GM19395 (cell line): ENCODE measurements around the gene GSTM3.

Experiments
- ATAC-seq: cut with Tn5 transposase; IDR thresholded peaks from one replicate; pipeline ENCODE4 v1.9.1; 2021; ENCODE audit warnings: mild to moderate bottlenecking, moderate library complexity; ENCODE audit not compliant: unreplicated experiment

GSTM3 gene

DNA sequence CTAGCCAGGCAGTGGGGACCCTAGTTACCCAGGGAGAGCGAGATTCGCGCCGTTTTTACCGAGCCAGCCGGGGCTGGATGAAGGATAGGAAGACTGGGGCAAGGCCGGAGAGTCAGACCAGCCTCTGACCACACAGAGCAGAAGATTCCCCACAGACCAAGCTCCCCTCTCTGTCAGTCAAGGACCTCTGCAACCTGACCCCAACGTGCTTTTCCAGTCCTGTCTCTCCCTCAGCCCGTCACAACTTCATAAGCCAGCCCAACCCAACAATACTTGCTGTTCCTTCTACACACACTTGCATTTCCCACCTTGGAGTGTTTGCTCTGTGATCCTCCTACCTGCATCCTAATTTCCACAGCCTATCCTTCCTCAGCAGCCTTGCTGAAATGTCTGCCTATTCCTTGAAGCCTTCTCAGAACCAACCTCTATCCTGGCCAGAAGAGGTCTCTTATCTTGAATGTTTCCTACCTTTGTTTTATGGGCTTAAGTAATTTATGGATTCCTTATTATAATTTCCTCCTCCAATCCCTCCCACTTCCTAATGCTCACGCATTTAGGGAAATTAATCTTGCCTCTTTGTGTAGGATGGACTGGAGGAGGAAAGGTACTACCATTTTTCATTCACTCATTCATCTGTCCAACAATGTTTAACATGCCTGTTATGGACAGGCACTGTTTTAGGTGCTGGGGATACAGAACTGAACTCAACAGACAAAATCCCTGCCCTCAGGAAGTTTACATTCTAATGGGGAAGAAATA, at the start of gene GSTM3:
Gene GSTM3 (minus strand): TSS at position 424 of the 759 bp plus-strand sequence. CDS start 751 bp downstream, outside the sequence.
- peak; percentile 23 for ATAC-seq

DNA sequence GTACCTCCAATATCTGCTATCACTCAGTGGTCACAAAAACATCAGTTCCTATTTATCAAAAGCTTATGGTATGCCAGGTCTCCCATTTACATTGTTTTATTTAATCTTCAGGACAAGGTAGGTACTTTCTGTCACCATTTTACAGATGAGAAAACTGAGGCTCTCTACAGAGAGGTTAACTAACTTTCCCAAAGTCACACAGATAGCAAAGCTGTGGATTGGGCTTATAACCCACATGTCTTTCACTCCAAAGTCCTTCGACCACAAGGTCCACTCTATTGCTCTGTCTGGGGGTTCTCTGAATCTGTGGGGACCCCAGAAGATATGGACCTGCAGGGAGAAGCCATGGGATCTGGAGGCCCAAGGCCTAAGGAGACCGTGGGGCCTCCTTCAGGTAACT, 49.5 kb upstream of the GSTM3 start:
- no peak for ATAC-seq

DNA sequence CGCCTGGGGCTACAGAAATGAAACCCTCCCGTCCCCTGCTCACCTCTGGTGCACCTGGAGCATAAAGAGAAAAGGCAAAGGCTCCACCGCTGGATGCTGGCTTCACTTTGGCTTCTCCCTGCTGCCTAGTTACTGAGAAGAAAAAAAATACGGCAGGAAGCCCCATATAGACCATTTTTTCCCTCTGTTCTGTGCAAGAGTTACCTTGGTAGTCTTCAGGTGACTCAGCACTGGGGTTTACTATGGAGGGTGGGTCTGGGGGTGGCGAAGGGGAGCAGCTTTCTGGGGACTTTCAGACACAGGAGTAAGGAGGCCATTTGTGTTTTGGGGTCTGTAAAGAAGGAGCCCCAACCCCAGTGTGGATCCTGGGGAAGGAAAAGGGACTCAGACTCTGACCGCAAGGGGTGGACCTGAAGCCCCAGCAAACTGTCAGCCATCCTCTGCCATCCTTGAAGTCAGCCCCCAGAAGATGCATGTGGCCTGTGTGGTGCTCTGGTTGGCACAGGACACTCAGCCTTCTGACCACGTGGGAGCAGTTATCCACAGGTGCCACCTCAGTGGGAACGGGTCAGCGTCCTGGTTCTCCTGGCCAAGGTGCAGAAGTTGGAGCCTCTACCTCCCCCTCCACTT, 48.8 kb upstream of the GSTM3 start:
- no peak for ATAC-seq

DNA sequence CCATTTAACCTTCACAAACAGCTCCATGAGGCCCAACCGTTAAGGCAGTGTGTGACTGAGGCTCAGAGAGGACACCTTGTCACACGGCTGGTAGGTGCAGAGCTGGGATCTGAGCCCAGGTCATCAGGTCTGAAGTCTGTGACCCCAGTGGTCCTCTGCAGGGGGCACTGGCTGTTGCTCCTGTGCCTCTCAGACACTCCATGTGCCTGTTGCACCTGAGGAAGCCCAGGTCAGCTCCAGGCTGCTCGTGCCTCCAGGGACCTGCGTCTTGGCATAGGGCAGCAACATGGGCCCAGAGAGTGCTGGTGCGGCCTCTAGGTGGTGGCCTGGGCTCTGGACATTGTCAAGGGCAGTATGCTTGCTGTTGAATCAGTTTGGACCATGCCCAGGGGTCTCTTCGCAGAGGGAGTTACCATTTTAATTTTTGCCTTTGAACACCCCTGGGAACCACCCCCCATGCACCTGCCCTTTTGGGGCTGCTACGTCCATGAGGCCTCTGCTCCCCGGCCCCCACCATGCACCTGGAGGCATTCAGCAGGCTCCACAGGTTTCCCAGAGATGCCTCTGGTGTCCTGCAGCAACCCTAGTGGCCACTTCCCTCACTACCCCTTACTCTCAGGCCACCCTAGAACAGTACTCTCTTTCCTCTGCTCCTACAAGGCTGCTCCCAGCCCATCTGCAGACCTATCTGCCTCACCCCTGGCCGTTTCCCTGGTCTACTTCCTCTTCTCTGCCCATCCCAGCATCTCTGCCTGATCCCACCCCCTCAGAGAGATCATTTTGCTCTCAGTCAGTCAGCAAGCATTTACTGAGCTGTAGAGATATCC, 48.1 kb upstream of the GSTM3 start:
- ATAC-seq, result no peak

DNA sequence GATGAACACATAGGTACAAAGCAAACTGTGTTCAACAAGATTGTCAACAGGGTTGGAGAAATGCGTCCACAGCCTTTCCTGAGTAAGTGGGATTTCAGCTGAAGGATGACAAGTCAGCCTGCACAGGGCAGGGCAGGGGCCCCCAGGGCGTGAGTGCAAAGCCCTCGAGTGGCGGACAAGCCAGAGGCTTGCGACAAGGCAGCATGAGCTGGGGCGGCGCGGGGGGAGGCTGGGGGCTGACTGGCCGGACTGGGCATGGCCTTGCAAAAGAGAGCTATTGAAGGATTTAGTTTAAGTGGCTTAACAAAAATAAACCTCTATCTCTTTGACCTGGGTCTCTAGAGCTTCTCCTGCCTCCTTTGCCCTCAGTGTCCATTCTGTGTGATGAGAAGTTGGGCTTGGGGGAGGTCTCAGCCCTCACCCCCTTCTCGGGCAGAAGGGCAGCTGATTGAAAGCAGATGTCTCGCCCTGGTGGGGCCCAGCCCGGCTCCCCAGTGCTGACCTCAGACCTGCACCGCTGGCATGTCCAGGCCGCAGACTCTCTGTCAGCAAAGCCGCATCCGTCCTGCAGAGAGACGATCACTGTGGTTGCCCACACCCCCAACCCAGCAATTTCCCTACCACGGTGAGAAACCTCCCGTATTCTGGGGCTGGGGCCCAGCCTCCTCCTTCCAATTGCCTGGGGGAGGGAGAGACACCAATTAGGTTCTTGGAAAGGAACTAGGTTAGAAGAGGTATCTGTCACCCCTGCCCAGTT, 47.2 kb upstream of the GSTM3 start:
- ATAC-seq, result no peak

DNA sequence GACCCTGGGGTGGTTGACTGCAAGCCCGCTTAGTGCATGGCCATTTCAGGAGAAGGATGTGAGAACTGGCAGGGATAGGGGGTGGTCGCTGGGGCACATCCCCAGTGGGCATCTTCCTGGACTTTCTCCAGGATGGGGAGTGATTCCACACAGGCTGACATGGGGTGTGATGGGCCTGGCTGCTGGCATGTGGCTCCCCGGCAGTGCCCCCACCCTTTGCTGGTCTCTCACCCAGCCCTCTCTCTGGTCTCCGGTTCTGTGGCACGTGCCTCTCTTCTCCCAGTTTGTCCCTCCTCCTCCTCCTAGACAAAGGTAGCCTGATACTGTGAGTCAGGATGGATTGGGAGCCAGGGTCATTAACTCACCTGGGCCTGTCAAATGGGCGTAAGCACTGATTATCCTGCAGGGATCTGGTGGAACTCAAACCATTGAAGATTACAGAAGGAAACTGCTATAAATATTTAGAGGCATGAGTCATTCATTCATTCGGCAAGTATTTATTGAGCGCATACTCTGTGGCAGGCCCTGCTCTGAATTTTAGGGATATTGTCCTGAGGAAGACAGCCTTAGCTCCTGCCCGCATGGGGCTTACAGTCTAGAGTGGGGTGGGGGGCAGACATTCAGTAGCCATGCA, 46.5 kb upstream of the GSTM3 start:
- ATAC-seq, result no peak

DNA sequence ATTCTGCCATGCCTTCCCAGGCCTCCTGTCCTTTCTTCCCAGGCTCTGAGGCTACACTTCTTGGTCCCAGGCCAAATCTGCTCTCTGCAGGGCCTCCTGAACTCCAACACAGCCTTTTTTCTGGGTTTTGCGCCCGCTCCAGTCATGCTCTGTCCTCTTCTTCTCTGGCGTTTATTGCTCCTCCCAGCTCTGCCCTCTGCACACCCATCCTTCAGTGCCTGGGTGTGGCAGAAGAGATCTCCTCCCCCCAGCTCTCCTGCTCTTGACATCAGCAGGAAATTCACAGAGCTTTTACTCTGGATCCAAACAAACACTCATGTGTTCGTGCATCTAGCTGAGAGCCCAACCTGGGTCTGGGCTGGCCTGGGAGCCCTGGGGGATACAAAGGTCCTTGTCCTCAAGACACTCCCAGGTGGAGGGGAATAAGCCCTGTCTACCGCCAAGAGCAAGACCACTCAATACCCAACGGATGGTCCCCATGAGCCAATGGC, 45.7 kb upstream of the GSTM3 start:
- ATAC-seq, result no peak

DNA sequence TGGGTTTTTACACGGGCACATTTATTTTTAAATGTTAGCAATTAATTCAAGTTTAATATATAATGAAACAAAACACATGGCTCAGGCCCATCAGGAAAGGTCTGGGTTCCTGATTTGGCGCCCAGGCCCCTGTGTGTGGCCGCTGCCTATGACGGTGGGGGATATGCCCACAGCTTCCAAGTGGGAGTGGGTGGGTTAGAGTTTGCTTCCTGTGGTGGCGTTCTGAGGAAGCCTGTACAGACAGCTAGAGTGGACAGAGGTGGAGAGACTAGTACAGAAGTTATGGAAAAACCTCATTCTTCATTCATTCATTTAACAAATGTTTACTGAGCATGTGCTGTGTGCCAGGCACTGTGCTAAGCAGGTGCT, 45.3 kb upstream of the GSTM3 start:
- no peak for ATAC-seq

DNA sequence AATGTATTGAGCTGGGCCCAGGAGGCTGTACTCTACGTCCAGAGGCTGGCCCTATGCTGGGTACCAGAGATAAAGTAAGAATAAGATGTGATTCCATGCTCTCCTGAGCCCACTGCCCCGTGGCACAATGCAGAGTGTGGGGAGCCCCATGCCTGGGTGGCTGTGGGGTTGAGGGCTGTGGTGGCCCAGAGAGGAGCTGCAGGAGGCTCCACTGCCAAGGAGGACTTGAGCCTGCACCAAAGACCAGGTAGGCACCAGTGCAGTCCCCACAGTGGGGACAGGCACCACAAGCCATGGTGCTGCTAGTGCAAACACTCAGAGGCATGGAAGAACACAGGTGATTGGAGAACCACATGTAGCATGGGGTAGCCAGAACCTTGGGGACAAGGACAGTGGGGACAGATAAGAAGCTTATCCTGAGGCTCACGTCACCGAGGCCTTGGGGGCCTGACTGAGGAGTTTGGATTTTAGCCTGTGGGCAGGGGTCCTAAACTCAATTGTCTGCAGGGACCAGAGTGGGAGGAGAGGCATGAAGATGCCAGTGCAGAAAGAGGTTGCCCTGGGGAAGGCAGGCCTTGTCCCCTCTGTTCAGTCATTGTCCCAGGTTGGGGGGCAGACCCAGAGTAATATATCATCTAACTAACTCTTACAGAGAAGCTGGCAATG, 44.7 kb upstream of the GSTM3 start:
- ATAC-seq, result no peak

DNA sequence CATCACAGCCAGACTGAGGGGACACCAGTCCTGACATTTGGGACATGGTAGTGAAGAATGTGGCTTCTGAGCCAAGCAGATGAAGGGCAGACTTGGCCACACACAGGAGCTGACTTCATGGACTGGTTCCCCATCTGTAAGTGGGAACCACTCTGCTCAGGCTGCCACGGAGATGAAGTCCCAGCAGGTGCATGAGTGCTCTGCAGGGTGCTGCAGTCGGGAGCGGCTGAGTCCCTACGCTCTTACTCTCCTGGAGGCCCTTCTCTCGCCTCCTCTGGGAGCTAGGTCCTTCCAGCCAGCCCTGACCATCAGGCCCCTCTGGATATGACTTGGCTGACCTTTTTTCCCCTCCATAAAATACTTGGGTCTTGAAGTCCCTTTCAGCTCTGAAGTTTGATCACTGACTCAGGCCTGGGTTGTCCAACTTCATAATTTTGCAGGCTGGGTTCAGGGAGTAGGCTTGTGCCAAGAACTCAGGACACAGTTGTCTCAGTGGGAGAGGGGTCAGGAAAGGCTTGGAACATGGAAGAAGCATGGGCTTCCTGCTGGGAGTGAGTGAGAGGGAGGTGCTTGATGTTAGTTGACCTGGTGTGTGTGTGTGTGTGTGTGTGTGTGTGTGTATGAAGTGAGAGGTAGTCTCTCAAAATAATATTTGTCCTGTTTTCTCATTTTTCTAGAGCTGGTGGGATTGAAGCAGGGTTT, 43.9 kb upstream of the GSTM3 start:
- no peak for ATAC-seq

DNA sequence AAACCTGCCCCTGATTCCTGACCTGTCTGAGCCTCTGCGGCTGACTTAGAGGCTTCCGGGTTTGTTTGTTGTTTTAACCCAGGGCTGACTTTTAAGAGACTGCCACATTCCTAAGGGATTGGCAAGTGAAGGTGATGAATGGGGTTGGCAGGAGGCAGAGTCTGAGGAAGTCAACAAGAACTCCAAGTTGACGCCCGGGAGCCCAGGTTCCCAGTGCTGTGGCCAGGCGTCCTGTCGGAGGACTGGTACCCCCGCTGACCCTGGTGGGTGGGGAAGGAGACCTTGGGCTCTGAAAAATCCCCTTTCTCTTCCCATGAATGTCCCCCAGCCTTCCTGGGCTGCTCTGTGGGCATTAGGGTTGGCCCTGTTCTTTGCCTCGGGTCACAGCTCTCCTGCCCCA, 42.6 kb upstream of the GSTM3 start:
- no peak for ATAC-seq

DNA sequence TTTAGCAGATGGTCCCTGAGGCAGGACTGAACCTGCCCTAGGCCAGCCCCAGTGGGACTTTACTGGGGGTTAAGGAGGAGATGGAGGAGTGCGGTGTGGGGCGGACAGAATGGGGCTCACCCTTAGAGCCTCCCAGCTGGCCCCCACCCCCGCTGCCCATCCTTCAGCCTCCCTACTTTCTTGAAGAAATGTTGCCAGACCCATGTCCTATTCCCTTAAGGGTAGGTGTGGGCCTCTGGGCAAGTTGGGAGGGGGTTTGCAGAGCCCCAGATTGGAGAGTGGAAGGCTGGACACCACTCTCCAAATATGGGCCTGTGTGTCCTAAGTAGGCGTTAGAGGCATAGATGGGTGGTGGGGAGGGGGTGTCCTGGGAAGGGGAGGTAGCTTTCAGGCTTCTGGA, 42.1 kb upstream of the GSTM3 start:
- ATAC-seq, result no peak

DNA sequence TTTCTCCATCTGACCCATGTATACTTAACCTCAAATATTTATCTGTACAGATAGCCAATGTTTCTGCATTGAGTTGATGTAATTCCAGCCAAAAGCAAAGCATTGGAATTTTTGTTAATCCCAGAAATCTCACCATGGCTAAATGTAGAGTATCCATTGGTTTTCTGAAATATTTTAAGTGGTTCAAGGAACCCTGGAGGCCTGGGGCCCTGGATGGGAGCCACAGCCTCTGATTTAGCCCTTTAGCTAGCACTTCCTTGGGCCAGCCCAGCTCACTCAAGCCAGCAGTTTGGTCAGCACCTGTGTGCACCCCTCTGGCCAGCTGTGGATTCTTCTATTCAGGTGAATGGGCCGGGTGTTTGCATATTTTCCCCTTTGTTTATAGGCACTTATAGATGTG, 41.7 kb upstream of the GSTM3 start:
- no peak for ATAC-seq

DNA sequence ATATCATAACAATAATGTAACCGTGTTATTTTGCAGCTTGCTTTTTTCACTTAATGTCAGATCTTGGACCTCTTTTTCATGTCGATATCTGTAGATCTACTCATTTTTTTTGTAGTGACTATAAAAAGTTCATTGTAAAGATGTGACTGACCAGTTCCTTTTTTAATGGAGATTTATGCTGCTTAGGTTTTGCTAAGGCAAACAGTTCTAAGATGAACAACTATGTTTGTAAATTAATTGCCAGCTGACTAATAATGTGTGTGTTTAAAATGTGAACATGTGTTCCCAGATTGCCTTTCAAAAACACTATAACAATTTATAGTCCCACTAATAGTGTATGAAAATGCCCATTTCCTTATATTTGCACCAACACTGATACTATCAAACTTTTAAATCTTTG, 41.0 kb upstream of the GSTM3 start:
- no peak for ATAC-seq

DNA sequence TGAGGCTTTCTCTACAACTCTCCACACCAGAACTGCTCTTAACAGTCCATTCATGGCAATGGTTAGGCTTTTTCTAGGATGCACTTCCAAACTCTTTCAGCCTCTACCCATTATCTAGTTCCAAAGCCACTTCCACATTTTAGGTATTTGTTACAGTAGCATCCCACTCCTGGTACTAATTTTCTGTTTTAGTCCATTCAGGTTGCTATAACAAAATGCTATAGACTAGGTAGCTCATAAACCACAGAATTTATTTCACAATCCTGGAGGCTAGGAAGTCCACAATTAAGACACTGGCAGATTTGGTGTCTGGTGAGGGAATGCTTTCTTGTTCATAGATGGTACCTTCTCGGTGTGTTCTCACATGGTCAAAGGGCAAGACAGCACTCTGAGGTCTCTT, 40.1 kb upstream of the GSTM3 start:
- ATAC-seq, result no peak

DNA sequence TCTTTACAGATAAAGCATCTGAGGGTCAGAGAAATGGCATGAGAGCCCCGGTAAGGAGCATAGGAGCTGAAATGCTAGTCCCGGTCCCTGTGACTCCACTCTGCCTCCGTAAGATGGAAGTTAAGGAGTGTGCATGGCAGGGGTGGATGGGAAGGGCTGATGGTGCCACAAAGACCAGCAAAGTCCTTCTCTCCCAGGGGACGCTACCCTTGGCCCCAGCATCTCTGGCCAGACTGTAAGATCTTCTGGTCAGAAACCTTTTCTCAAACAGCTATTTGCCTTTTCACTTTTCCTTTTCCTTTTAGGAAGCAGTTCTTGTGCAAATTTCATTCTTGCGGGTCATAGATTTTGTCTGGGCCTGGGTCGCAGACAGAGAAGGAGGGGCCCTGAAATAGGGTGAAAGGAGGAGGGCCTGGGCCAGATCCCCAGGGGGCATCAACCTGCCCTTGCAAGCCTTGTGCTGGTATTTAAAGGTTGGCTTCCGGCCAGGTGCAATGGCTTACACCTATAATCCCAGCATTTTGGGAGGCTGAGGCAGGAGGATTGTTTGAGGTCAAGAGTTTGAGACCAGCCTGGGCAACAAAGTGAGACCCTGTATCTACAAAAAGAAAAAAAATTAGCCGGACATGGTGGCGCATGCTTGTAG, 37.3 kb upstream of the GSTM3 start:
- no peak for ATAC-seq

DNA sequence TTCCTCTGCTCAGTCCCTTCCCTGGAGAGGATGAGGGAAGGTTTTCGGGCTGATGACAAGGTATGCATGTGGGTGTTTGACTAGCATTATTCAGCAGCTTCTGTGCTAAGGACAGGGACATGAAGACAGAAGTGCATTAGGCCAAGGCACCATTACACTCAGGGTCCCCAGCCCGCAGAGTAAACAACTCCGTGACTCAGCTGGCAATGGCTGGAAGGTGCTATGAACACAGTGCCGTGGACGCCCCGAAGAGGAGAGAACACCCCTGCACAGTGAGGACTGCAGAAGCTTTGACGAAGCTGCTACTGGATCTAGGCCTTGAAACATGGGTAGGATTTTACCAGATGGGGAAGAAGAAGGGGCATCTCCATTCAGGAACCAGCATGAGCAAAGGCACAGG, 36.6 kb upstream of the GSTM3 start:
- no peak for ATAC-seq

DNA sequence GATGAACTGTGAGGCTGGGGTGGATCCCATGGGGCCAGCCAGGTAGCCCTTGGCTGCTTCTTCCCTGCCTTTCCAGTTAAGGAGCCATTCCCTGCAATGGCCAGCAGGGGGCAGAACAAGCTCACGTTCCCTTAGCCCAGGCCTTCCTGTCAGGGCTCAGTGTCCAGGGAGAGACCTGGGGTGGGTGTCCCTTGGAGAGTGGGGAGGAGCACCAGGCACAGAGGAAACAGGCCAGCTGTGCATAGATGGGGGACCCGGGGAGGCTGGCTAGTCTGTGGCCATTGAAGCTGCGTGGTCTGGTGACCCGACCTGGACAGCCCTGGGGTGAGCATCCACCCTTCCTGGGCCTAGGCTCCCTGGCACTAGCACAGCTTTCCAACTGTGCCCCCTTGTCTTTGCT, 36.1 kb upstream of the GSTM3 start:
- peak; percentile 74 for ATAC-seq
